Right lobe of liver (tissue), 6 donors: ENCODE measurements around the gene LIX1. TPM values are rescaled to one million over a fixed set of nuclear protein-coding genes. Genes with fewer than 3 reads are reported as not detected.
"Not testable (repeated sequence)": the region's sequence is repeated elsewhere in the genome, so short reads cannot be mapped to it uniquely, and the experiment has no call there.

Source experiments
- ATAC-seq, 4 donors: fragments of 200-7000 bp; cut with Tn5 transposase; one replicate each; pipeline ENCODE4 v1.9.1; 2020; ENCODE audit warnings: mild to moderate bottlenecking in 4 of 4, moderate library complexity in 4 of 4
- DNase-seq, 3 donors: peaks; one replicate each; pipeline ENCODE4 v3.0.0-alpha.2; 2020
- H3K27ac ChIP-seq, 3 donors: fragments of 200-600 bp; one replicate each; pipeline ENCODE4 v1.8.0; 2022
- H3K27me3 ChIP-seq, 2 donors: fragments of 200-600 bp; one replicate each; pipeline ENCODE4 v1.8.0; 2022
- H3K36me3 ChIP-seq, 4 donors: fragments of 200-600 bp; sonication (generic) in 1 of 4; one replicate each; pipeline versions ENCODE4 v1.5.1 to v1.8.0; 2017 to 2022; ENCODE audit warnings: control low read depth in 1 of 4
- H3K4me1 ChIP-seq, 4 donors: fragments of 200-600 bp; sonication (generic) in 1 of 4; one replicate each; pipeline versions ENCODE4 v1.5.1 to v1.8.0; 2017 to 2022; ENCODE audit warnings: control low read depth in 1 of 4
- H3K4me3 ChIP-seq, 3 donors: fragments of 200-600 bp; one replicate each; pipeline ENCODE4 v1.8.0; 2022
- H3K9me3 ChIP-seq, 4 donors: fragments of 200-600 bp; sonication (generic) in 1 of 4; one replicate each; pipeline versions ENCODE4 v1.5.1 to v1.8.0; 2017 to 2022; ENCODE audit warnings: control low read depth in 1 of 4
- CTCF ChIP-seq, 4 donors: fragments of 200-600 bp in 3 of 4; fragments of 450-650 bp in 1 of 4; IDR thresholded peaks; one replicate each; pipeline versions ENCODE4 v1.5.1 to v1.8.0; 2016 to 2022; ENCODE audit warnings: antibody characterized with exemption in 4 of 4, mild to moderate bottlenecking in 2 of 4
- POLR2A ChIP-seq: fragments of 450-650 bp; IDR thresholded peaks from one replicate; pipeline ENCODE4 v1.6.1; 2017; ENCODE audit warnings: antibody characterized with exemption, mild to moderate bottlenecking
- WGBS: methylation state at CpG from one replicate; pipeline ENCODE4 v1.1.6; 2018; ENCODE audit warnings: low coverage, low lambda C conversion rate; ENCODE audit not compliant: insufficient coverage; ENCODE audit errors: missing lambda C conversion rate; 5-methylcytosine and 5-hydroxymethylcytosine counted together
- intact Hi-C, 2 donors: fragments of 100-400 bp; cut with DNase I; formaldehyde crosslinking; loops; one replicate each; pipeline versions ENCODE4 v1.11.2 to v1.14.1; 2022
- total RNA-seq, 6 experiments: library from RNA; depleted of rRNA in 2 of 6; stranded (reverse); fragments of >200 nt in 2 of 6; fragmentation: NEBNext Ultra II Directional in 3 of 6; extraction: Animal tissue kit (Norgen Biotek cat#: 25700) in 3 of 6; gene quantifications; one replicate each; pipeline versions ENCODE4 v1.1.0 to v1.2.4, GENCODE V29; 2016 to 2023
- donor health status: DM: no; HTN: yes; CAD: no.
- donor health status: DM: no; HTN: no; CAD: no.
- donor health status: DM: no; HTN: no; CAD: no.
- donor health status: DM: no; HTN: yes; CAD: no.
- donor health status: DM: no; HTN: yes; CAD: no.

Gene LIX1
- total RNA-seq, 6 experiments from 2014 or later, result not detected

- no peak for DNase-seq
- ATAC-seq, result peak in 1 of 4 donors; percentile 48
- no peaks in the 10 kb centered on the region for H3K4me1 ChIP-seq
- intact Hi-C loops, result no loop called here
- H3K36me3 ChIP-seq, result no peaks in the 10 kb centered on the region
- no peaks in the 10 kb centered on the region for H3K9me3 ChIP-seq
- no peak for TF ChIP-seq CTCF (IDR thresholded peaks at IDR 0.05)
- no peak for TF ChIP-seq POLR2A
- no peak overlapping the region for H3K4me3 ChIP-seq
- no peaks in the 10 kb centered on the region for H3K27me3 ChIP-seq
- 23% methylated on average over 3 of the region's 3 CpGs for WGBS
- no peak overlapping the region for H3K27ac ChIP-seq
These were observed 5.9 kb upstream of the LIX1 start for GRCh38 chr5:97148288-97148687.

GRCh38 chr5:97143704-97144103 lies 1.3 kb upstream of the LIX1 start:
- Histone ChIP-seq H3K4me3 (no peak overlapping the region), H3K36me3 (no peaks in the 10 kb centered on the region), H3K27ac (no peak overlapping the region), H3K27me3 (no peaks in the 10 kb centered on the region), H3K4me1 (no peaks in the 10 kb centered on the region), H3K9me3 (no peaks in the 10 kb centered on the region)
- TF ChIP-seq CTCF (IDR thresholded peaks at IDR 0.05), result no peak
- no peak for TF ChIP-seq POLR2A
- no peak for ATAC-seq
- no peak for DNase-seq
- 78% methylated on average over 2 of the region's 2 CpGs for WGBS
- intact Hi-C loops, result no loop called here

GRCh38 chr5:97141539-97141938 lies 872 bp downstream of the LIX1 start:
- Histone ChIP-seq H3K4me1 (no peaks in the 10 kb centered on the region), H3K9me3 (no peaks in the 10 kb centered on the region), H3K4me3 (no peak overlapping the region), H3K27me3 (no peaks in the 10 kb centered on the region), H3K36me3 (no peaks in the 10 kb centered on the region), H3K27ac (no peak overlapping the region)
- DNase-seq (no peak), ATAC-seq (no peak)
- WGBS, result 20% methylated on average over 2 of the region's 2 CpGs
- TF ChIP-seq CTCF (IDR thresholded peaks at IDR 0.05) (no peak), POLR2A (no peak)
- intact Hi-C loops, result no loop called here

GRCh38 chr5:97141031-97141430 lies 1.4 kb downstream of the LIX1 start:
- no peaks in the 10 kb centered on the region for H3K4me1 ChIP-seq
- no peak for ATAC-seq
- no peak for DNase-seq
- no peaks in the 10 kb centered on the region for H3K36me3 ChIP-seq
- H3K27me3 ChIP-seq, result no peaks in the 10 kb centered on the region
- intact Hi-C loops, result no loop called here
- TF ChIP-seq CTCF (IDR thresholded peaks at IDR 0.05) (no peak), POLR2A (no peak)
- 47% methylated on average over 4 of the region's 4 CpGs for WGBS
- no peak overlapping the region for H3K27ac ChIP-seq
- no peak overlapping the region for H3K4me3 ChIP-seq
- H3K9me3 ChIP-seq, result no peaks in the 10 kb centered on the region

- WGBS, result 40% methylated on average over 1 of the region's 1 CpG
- H3K4me3 ChIP-seq, H3K4me1 ChIP-seq, H3K27me3 ChIP-seq, H3K36me3 ChIP-seq, H3K27ac ChIP-seq, H3K9me3 ChIP-seq, DNase-seq, ATAC-seq, intact Hi-C loops: not testable (repeated sequence)
These were observed 2.2 kb downstream of the LIX1 start for GRCh38 chr5:97140250-97140649.
